Body of pancreas (tissue), 4 donors: ENCODE data around the gene PRUNE2. TPM values are rescaled to one million over a fixed set of nuclear protein-coding genes. Genes with fewer than 3 reads are reported as not detected.

Source experiments
- ATAC-seq: fragments of 150-250 bp; one replicate; pipeline ENCODE4 v1.9.1; 2016
- DNase-seq, 4 donors: peaks; one replicate each; pipeline ENCODE4 v3.0.0-alpha.2; 2019
- H3K27ac ChIP-seq, 4 donors: fragments of 200-600 bp; sonication (generic); 1 replicate in 3 of 4; 2 replicates in 1 of 4; pipeline versions ENCODE4 v1.5.1 to v1.6.1; 2016 to 2019; ENCODE audit warnings: mild to moderate bottlenecking in 1 of 4, mixed read lengths in 1 of 4, moderate library complexity in 1 of 4
- H3K27me3 ChIP-seq, 2 donors: fragments of 200-600 bp; sonication (generic); one replicate each; pipeline ENCODE4 v1.6.0; 2016; ENCODE audit warnings: mild to moderate bottlenecking in 1 of 2
- H3K36me3 ChIP-seq, 2 donors: fragments of 200-600 bp; sonication (generic); replicated peaks in 1 of 2; 2 replicates each; pipeline ENCODE4 v1.5.1; 2016; ENCODE audit warnings: low read depth in 2 of 2; ENCODE audit not compliant: insufficient read depth in 1 of 2
- H3K4me1 ChIP-seq: fragments of 200-600 bp; sonication (generic); one replicate; pipeline ENCODE4 v1.6.0; 2016
- H3K4me3 ChIP-seq, 2 donors: fragments of 200-600 bp; sonication (generic); 1 replicate in 1 of 2; 2 replicates in 1 of 2; pipeline ENCODE4 v1.5.1; 2016 to 2019
- H3K9me3 ChIP-seq, 3 donors: fragments of 200-600 bp; sonication (generic); 1 replicate in 2 of 3; 2 replicates in 1 of 3; pipeline ENCODE4 v1.5.1; 2016
- POLR2A ChIP-seq, 3 donors: fragments of 450-650 bp; IDR thresholded peaks; one replicate each; pipeline ENCODE4 v1.6.1; 2016; ENCODE audit warnings: antibody characterized with exemption in 3 of 3, mild to moderate bottlenecking in 2 of 3
- WGBS, 2 donors: methylation state at CpG; one replicate each; pipeline ENCODE4 v1.1.5; 2017; 5-methylcytosine and 5-hydroxymethylcytosine counted together
- intact Hi-C: fragments of 100-400 bp; cut with DNase I; formaldehyde crosslinking; loops from one replicate; pipeline ENCODE4 v1.15.1; 2023
- total RNA-seq, 2 donors: library from RNA; depleted of rRNA; stranded (reverse); fragments of >200 nt; gene quantifications; one replicate each; pipeline ENCODE4 v1.1.0, GENCODE V29; 2016
- TF ChIP-seq, protein P1 (sequence below), 7 experiments: fragments of 450-650 bp in 4 of 7; fragments of 200-600 bp in 3 of 7; sonication (generic) in 3 of 7; IDR thresholded peaks; one replicate each; pipeline ENCODE4 v1.5.1; 2016 to 2019; ENCODE audit warnings: antibody characterized with exemption in 7 of 7

Gene PRUNE2
- total RNA-seq, 2 donors from 2014 or later: 3.9 to 15.2 TPM

GRCh38 chr9:76932757-76933156 lies 26.8 kb upstream of the PRUNE2 start:
- H3K9me3 ChIP-seq: no peaks in the 10 kb centered on the region
- H3K27me3 ChIP-seq: no peaks in the 10 kb centered on the region
- no peak overlapping the region for H3K27ac ChIP-seq
- intact Hi-C loops: no loop called here
- 46 to 63% methylated on average over 2 of the region's 2 CpGs for WGBS, 2 donors
- TF ChIP-seq, protein P1, sequence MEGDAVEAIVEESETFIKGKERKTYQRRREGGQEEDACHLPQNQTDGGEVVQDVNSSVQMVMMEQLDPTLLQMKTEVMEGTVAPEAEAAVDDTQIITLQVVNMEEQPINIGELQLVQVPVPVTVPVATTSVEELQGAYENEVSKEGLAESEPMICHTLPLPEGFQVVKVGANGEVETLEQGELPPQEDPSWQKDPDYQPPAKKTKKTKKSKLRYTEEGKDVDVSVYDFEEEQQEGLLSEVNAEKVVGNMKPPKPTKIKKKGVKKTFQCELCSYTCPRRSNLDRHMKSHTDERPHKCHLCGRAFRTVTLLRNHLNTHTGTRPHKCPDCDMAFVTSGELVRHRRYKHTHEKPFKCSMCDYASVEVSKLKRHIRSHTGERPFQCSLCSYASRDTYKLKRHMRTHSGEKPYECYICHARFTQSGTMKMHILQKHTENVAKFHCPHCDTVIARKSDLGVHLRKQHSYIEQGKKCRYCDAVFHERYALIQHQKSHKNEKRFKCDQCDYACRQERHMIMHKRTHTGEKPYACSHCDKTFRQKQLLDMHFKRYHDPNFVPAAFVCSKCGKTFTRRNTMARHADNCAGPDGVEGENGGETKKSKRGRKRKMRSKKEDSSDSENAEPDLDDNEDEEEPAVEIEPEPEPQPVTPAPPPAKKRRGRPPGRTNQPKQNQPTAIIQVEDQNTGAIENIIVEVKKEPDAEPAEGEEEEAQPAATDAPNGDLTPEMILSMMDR (IDR thresholded peaks at IDR 0.05): no peak
- TF ChIP-seq POLR2A (IDR thresholded peaks at IDR 0.05): no peak
- no peak overlapping the region for H3K4me3 ChIP-seq
- ATAC-seq (no peak), DNase-seq (no peak)
- no peaks in the 10 kb centered on the region for H3K4me1 ChIP-seq
- no peaks in the 10 kb centered on the region for H3K36me3 ChIP-seq

- DNase-seq: no peak
- no peaks in the 10 kb centered on the region for H3K27me3 ChIP-seq
- no peaks in the 10 kb centered on the region for H3K4me1 ChIP-seq
- 20 to 23% methylated on average over 1 of the region's 1 CpG for WGBS, 2 donors
- ATAC-seq: no peak
- no peaks in the 10 kb centered on the region for H3K9me3 ChIP-seq
- H3K4me3 ChIP-seq: no peak overlapping the region
- no peak overlapping the region for H3K27ac ChIP-seq
- intact Hi-C loops: no loop called here
- H3K36me3 ChIP-seq: no peaks in the 10 kb centered on the region
- no peak for TF ChIP-seq POLR2A (IDR thresholded peaks at IDR 0.05)
- TF ChIP-seq, protein P1 (IDR thresholded peaks at IDR 0.05): no peak
Observed at GRCh38 chr9:76932265-76932664, 26.4 kb upstream of the PRUNE2 start.

DNA sequence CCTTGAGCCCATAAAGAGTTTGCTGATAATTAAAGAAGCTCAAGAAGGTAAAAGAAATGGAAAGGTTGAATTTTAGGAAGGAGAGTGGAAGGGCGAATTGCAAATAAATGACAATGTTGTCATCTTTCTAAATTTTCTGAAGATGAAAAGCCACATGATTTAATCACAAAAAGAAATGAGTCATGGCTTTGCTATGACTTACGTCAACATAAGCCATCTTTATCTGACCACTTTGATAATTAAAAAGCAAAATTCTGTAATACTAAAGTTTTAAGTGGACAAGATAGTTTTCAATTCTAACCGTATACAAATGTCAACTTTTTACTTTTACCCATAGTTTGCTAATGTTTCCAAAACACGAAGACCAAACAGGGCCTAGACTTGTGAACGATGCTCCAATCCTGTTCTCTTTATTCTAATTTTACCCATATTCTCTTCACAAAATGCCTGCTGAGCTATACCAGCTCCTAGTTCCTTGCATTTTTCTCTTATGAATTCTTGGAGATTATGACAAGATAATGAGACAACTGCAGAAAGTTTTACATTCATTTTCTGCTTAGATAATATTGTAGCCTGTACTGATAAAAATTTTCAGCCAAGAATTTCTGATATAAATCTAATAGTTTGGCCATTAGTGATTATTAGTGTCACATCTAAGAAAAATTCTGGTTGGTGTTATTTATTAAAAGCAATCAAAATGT lies 21.8 kb upstream of the PRUNE2 start:
- WGBS, 2 donors: 57 to 58% methylated on average over 5 of the region's 5 CpGs
- Histone ChIP-seq H3K36me3 (no peaks in the 10 kb centered on the region), H3K4me1 (no peaks in the 10 kb centered on the region), H3K9me3 (peaks cover 0 to 6% (median 0%) of the 10 kb centered on the region in 3 donors), H3K4me3 (no peak overlapping the region), H3K27me3 (no peaks in the 10 kb centered on the region), H3K27ac (no peak overlapping the region)
- TF ChIP-seq POLR2A (IDR thresholded peaks at IDR 0.05): no peak
- intact Hi-C loops: no loop called here
- DNase-seq (no peak), ATAC-seq (no peak)

DNA sequence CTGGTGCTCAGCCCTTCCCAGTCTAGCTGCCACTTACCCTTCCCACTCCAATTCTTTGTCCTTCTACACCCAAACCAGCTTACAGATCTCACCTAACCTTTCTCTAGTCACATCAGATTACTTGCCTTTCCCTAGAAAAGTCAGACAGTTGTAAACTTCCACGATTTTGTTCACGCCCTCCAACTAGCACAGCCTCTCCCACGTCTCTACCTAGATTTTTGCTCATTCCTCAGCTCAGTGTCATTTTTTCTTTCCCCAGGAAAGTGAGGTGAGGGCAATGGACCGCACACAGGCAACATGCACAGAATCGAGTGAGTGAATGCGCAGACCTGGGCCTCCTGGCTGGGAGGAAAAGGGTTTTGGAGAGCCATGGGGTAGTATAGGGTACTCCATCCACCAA lies 20.9 kb upstream of the PRUNE2 start:
- Histone ChIP-seq H3K27ac (no peak overlapping the region), H3K27me3 (no peaks in the 10 kb centered on the region), H3K4me1 (no peaks in the 10 kb centered on the region), H3K9me3 (peaks cover 0 to 6% (median 0%) of the 10 kb centered on the region in 3 donors), H3K4me3 (no peak overlapping the region), H3K36me3 (no peaks in the 10 kb centered on the region)
- no peak for DNase-seq
- 70 to 78% methylated on average over 6 of the region's 6 CpGs for WGBS, 2 donors
- TF ChIP-seq, protein P1 (IDR thresholded peaks at IDR 0.05): no peak
- TF ChIP-seq POLR2A (IDR thresholded peaks at IDR 0.05): no peak
- intact Hi-C loops: no loop called here
- no peak for ATAC-seq

DNA sequence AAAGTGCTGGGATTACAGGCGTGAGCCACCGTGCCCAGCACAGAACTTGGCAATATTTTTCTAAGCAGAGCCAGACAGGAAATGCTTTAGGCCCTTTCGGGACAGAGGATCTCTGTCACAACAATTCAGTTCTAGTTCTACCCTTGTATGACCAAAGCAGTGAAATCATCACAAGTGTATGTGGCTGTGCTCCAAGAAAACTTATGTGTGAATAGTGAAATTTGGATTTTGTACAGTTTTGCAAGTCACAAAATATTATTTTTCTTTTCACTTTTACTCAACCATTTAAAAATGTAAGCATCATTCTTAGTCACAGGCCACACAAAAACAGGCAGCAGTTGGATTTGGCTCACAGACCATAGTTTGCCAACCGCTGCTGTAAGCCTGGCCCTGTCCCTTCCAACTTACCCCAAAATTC lies 20.4 kb upstream of the PRUNE2 start:
- peaks cover 0 to 6% (median 0%) of the 10 kb centered on the region in 3 donors for H3K9me3 ChIP-seq
- no peaks in the 10 kb centered on the region for H3K4me1 ChIP-seq
- ATAC-seq (no peak), DNase-seq (no peak)
- H3K27ac ChIP-seq: no peak overlapping the region
- 47 to 74% methylated on average over 4 of the region's 4 CpGs for WGBS, 2 donors
- intact Hi-C loops: no loop called here
- no peaks in the 10 kb centered on the region for H3K27me3 ChIP-seq
- no peaks in the 10 kb centered on the region for H3K36me3 ChIP-seq
- TF ChIP-seq, protein P1 (IDR thresholded peaks at IDR 0.05): no peak
- no peak for TF ChIP-seq POLR2A (IDR thresholded peaks at IDR 0.05)
- no peak overlapping the region for H3K4me3 ChIP-seq
